ENCODE measurements around the gene SEC24C.
"Not testable (repeated sequence)": the region's sequence is repeated elsewhere in the genome, so short reads cannot be mapped to it uniquely, and the experiment has no call there.

The SEC24C gene

GRCh38 chr10:73795491-73795890, 51.3 kb downstream of the SEC24C start:
- DNase-seq = not testable (repeated sequence)

GRCh38 chr10:73796035-73796434, 51.9 kb downstream of the SEC24C start:
- not testable (repeated sequence) for DNase-seq

GRCh38 chr10:73796766-73797165, 52.6 kb downstream of the SEC24C start:
- no peak for DNase-seq

GRCh38 chr10:73797324-73798025, 53.3 kb downstream of the SEC24C start:
- no peak for DNase-seq

- DNase-seq = no peak
These were observed 53.9 kb downstream of the SEC24C start for GRCh38 chr10:73798087-73798486.

- DNase-seq = no peak
These were observed 54.9 kb downstream of the SEC24C start for GRCh38 chr10:73798927-73799560.

- DNase-seq = no peak
These were observed 55.9 kb downstream of the SEC24C start for GRCh38 chr10:73799899-73800559.

GRCh38 chr10:73800560-73801252, 56.5 kb downstream of the SEC24C start:
- no peak for DNase-seq

GRCh38 chr10:73801253-73801590, 57.0 kb downstream of the SEC24C start:
- DNase-seq = no peak

GRCh38 chr10:73802276-73802991, 58.3 kb downstream of the SEC24C start:
- no peak for DNase-seq

GRCh38 chr10:73803680-73804286, 59.6 kb downstream of the SEC24C start:
- DNase-seq = no peak

GRCh38 chr10:73806176-73806950, 62.2 kb downstream of the SEC24C start:
- no peak for DNase-seq

- DNase-seq = no peak
These were observed 63.3 kb downstream of the SEC24C start for GRCh38 chr10:73807471-73807870.

GRCh38 chr10:73808021-73808815, 64.0 kb downstream of the SEC24C start:
- no peak for DNase-seq

- no peak for DNase-seq
These were observed 65.1 kb downstream of the SEC24C start for GRCh38 chr10:73809061-73809818.

- no peak for DNase-seq
These were observed 66.2 kb downstream of the SEC24C start for GRCh38 chr10:73810358-73810734.

GRCh38 chr10:73810735-73811465, 66.7 kb downstream of the SEC24C start:
- peak; percentile 18 for DNase-seq

- DNase-seq = no peak
These were observed 68.5 kb downstream of the SEC24C start for GRCh38 chr10:73812657-73813056.

- DNase-seq = no peak
These were observed 69.2 kb downstream of the SEC24C start for GRCh38 chr10:73813333-73813732.
